WTC11 (cell line): Measurements from ENCODE around the gene SDK2. TPM values are rescaled to one million over a fixed set of nuclear protein-coding genes. Genes with fewer than 3 reads are reported as not detected.

Experiments
- ATAC-seq: fragments of 200-7000 bp; cut with Tn5 transposase; 2 replicates; pipeline ENCODE4 v1.10.0; 2021; ENCODE audit warnings: mild to moderate bottlenecking, moderate library complexity
- CTCF ChIA-PET: fragments of 300-600 bp; sonication (Branson Sonifier 250); formaldehyde crosslinking; loops from one replicate; lab custom pipeline; 2021; ENCODE audit warnings: antibody characterized with exemption; lab: Charles Lee
- POLR2A ChIA-PET: fragments of 350-600 bp; sonication (Branson Sonifier 250); formaldehyde crosslinking; loops from one replicate; lab custom pipeline; 2021; ENCODE audit warnings: antibody characterized with exemption; lab: Charles Lee
- DNase-seq: peaks from one replicate; pipeline ENCODE4 v3.0.0; 2021; ENCODE audit warnings: low spot score
- H3K27ac Mint-ChIP-seq: 2 replicates; pipeline ENCODE4 v1.8.0; 2021; ENCODE audit warnings: mixed read lengths
- H3K27me3 Mint-ChIP-seq: 2 replicates; pipeline ENCODE4 v1.8.0; 2021; ENCODE audit warnings: low read depth, mild to moderate bottlenecking, moderate library complexity, mixed read lengths
- H3K36me3 Mint-ChIP-seq: 2 replicates; pipeline ENCODE4 v1.8.0; 2021; ENCODE audit warnings: mixed read lengths
- H3K4me1 Mint-ChIP-seq: 2 replicates; pipeline ENCODE4 v1.8.0; 2022; ENCODE audit warnings: mixed read lengths
- H3K4me3 Mint-ChIP-seq: 2 replicates; pipeline ENCODE4 v1.8.0; 2021; ENCODE audit warnings: mild to moderate bottlenecking, moderate library complexity, mixed read lengths
- H3K9me3 Mint-ChIP-seq: 2 replicates; pipeline ENCODE4 v1.8.0; 2021; ENCODE audit warnings: mixed read lengths
- ATF1 ChIP-seq: sonication (generic); formaldehyde crosslinking; IDR thresholded peaks from 2 replicates; pipeline ENCODE4 v1.8.1; 2023; ENCODE audit warnings: mild to moderate bottlenecking, moderate library complexity, missing genetic modification reagents
- CBFB ChIP-seq: sonication (generic); formaldehyde crosslinking; IDR thresholded peaks from 2 replicates; pipeline ENCODE4 v1.8.1; 2022; ENCODE audit warnings: mild to moderate bottlenecking, low read depth, missing genetic modification reagents
- FOXJ3 ChIP-seq: sonication (generic); formaldehyde crosslinking; IDR thresholded peaks from 2 replicates; pipeline ENCODE4 v1.9.0; 2021; ENCODE audit warnings: missing genetic modification reagents, mild to moderate bottlenecking, borderline replicate concordance
- FOXK1 ChIP-seq: sonication (generic); formaldehyde crosslinking; IDR thresholded peaks from 2 replicates; pipeline ENCODE4 v1.8.0; 2022; ENCODE audit warnings: mild to moderate bottlenecking, moderate library complexity, missing genetic modification reagents
- MYBL2 ChIP-seq: sonication (generic); formaldehyde crosslinking; IDR thresholded peaks from 2 replicates; pipeline ENCODE4 v1.8.1; 2023; ENCODE audit warnings: mild to moderate bottlenecking, moderate library complexity, missing genetic modification reagents
- NR1H2 ChIP-seq: sonication (generic); formaldehyde crosslinking; IDR thresholded peaks from 2 replicates; pipeline ENCODE4 v1.9.0; 2021; ENCODE audit warnings: mild to moderate bottlenecking, moderate library complexity, missing genetic modification reagents
- NR2C2 ChIP-seq: sonication (generic); formaldehyde crosslinking; IDR thresholded peaks from 2 replicates; pipeline ENCODE4 v1.8.0; 2022; ENCODE audit warnings: mild to moderate bottlenecking, missing genetic modification reagents
- OVOL2 ChIP-seq: fragments of 250-450 bp; sonication (Bioruptor Pico); IDR thresholded peaks from 2 replicates; pipeline ENCODE4 v1.9.0; 2021; ENCODE audit warnings: mild to moderate bottlenecking, borderline replicate concordance
- RELA ChIP-seq: sonication (generic); formaldehyde crosslinking; IDR thresholded peaks from 2 replicates; pipeline ENCODE4 v1.8.1; 2022; ENCODE audit warnings: missing genetic modification reagents, mild to moderate bottlenecking, borderline replicate concordance
- ZNF671 ChIP-seq: fragments of 250-450 bp; sonication (Bioruptor Pico); IDR thresholded peaks from 2 replicates; pipeline ENCODE4 v1.8.0; 2021; ENCODE audit warnings: mild to moderate bottlenecking
- total RNA-seq: library from RNA; stranded (reverse); gene quantifications from 3 replicates; pipeline ENCODE4 v1.2.3, GENCODE V29; 2021
- TF ChIP-seq, protein P1 (sequence below): fragments of 200-600 bp; IDR thresholded peaks from 2 replicates; pipeline ENCODE4 v1.8.0; 2022; ENCODE audit warnings: antibody characterized with exemption
- TF ChIP-seq, protein P2 (sequence below): sonication (generic); formaldehyde crosslinking; IDR thresholded peaks from 2 replicates; pipeline ENCODE4 v1.8.0; 2023; ENCODE audit warnings: missing genetic modification reagents
- TF ChIP-seq, protein P3 (sequence below): sonication (generic); formaldehyde crosslinking; IDR thresholded peaks from 2 replicates; pipeline ENCODE4 v1.8.1; 2022; ENCODE audit warnings: low read depth, missing genetic modification reagents, borderline replicate concordance
- TF ChIP-seq, protein P4 (sequence below): sonication (generic); formaldehyde crosslinking; IDR thresholded peaks from 2 replicates; pipeline ENCODE4 v1.8.1; 2023; ENCODE audit warnings: mild to moderate bottlenecking, missing genetic modification reagents, moderate library complexity
- TF ChIP-seq, protein P5 (sequence below): sonication (generic); formaldehyde crosslinking; IDR thresholded peaks from 2 replicates; pipeline ENCODE4 v1.8.1; 2022; ENCODE audit warnings: low read depth, mild to moderate bottlenecking, moderate library complexity, missing genetic modification reagents, borderline replicate concordance
- TF ChIP-seq, protein P6 (sequence below): fragments of 250-450 bp; sonication (Bioruptor Pico); IDR thresholded peaks from 2 replicates; pipeline ENCODE4 v2.1.2; 2022; ENCODE audit warnings: mild to moderate bottlenecking, moderate library complexity
- TF ChIP-seq, protein P7 (sequence below): fragments of 250-450 bp; sonication (Bioruptor Pico); conservative IDR thresholded peaks from 2 replicates; pipeline ENCODE4 v1.9.0; 2021; ENCODE audit warnings: mild to moderate bottlenecking
- TF ChIP-seq, protein P8 (sequence below): sonication (generic); formaldehyde crosslinking; IDR thresholded peaks from 2 replicates; pipeline ENCODE4 v1.8.0; 2022; ENCODE audit warnings: missing genetic modification reagents

SDK2 gene
- total RNA-seq, 1 experiment from 2014 or later: 14.8 TPM

DNA sequence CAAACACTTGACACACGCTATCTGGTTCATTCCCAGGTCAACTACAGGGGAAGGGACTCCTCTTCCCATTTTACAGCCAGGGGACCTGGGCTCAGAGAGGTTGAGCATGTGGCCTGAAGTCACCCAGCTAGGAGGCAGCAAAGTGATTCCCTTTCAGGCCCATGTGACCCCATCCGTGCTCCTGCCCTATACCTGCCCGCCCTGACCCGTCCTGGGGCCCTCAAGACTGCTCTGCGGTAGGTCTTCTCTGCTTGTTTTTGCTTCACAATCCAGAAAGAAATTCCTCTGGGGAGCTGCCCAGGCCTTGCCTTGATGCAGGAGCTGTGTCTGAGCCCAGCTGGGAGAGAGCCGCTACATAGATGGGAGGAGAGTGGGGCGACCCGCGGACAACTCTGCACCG, 161.4 kb downstream of the SDK2 start:
- H3K36me3 Mint-ChIP-seq: peaks cover 16% of the 10 kb centered on the region
- H3K27ac Mint-ChIP-seq: no peak overlapping the region
- no peak for DNase-seq
- ChIA-PET CTCF (no interaction called here), POLR2A (no interaction called here)
- peaks cover 15% of the 10 kb centered on the region for H3K4me1 Mint-ChIP-seq
- TF ChIP-seq ZNF671 (CRISPR knock-in tag) (no peak), CBFB (no peak), RELA (CRISPR knock-in tag) (no peak), ATF1 (CRISPR knock-in tag) (no peak), NR2C2 (CRISPR knock-in tag) (no peak), FOXK1 (CRISPR knock-in tag) (no peak), MYBL2 (no peak), NR1H2 (CRISPR knock-in tag) (no peak), OVOL2 (CRISPR knock-in tag) (no peak), FOXJ3 (no peak)
- TF ChIP-seq, protein P1, sequence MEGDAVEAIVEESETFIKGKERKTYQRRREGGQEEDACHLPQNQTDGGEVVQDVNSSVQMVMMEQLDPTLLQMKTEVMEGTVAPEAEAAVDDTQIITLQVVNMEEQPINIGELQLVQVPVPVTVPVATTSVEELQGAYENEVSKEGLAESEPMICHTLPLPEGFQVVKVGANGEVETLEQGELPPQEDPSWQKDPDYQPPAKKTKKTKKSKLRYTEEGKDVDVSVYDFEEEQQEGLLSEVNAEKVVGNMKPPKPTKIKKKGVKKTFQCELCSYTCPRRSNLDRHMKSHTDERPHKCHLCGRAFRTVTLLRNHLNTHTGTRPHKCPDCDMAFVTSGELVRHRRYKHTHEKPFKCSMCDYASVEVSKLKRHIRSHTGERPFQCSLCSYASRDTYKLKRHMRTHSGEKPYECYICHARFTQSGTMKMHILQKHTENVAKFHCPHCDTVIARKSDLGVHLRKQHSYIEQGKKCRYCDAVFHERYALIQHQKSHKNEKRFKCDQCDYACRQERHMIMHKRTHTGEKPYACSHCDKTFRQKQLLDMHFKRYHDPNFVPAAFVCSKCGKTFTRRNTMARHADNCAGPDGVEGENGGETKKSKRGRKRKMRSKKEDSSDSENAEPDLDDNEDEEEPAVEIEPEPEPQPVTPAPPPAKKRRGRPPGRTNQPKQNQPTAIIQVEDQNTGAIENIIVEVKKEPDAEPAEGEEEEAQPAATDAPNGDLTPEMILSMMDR: no peak
- TF ChIP-seq, protein P2, sequence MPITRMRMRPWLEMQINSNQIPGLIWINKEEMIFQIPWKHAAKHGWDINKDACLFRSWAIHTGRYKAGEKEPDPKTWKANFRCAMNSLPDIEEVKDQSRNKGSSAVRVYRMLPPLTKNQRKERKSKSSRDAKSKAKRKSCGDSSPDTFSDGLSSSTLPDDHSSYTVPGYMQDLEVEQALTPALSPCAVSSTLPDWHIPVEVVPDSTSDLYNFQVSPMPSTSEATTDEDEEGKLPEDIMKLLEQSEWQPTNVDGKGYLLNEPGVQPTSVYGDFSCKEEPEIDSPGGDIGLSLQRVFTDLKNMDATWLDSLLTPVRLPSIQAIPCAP: no peak
- TF ChIP-seq, protein P3, sequence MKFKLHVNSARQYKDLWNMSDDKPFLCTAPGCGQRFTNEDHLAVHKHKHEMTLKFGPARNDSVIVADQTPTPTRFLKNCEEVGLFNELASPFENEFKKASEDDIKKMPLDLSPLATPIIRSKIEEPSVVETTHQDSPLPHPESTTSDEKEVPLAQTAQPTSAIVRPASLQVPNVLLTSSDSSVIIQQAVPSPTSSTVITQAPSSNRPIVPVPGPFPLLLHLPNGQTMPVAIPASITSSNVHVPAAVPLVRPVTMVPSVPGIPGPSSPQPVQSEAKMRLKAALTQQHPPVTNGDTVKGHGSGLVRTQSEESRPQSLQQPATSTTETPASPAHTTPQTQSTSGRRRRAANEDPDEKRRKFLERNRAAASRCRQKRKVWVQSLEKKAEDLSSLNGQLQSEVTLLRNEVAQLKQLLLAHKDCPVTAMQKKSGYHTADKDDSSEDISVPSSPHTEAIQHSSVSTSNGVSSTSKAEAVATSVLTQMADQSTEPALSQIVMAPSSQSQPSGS (CRISPR knock-in tag): no peak
- TF ChIP-seq, protein P4, sequence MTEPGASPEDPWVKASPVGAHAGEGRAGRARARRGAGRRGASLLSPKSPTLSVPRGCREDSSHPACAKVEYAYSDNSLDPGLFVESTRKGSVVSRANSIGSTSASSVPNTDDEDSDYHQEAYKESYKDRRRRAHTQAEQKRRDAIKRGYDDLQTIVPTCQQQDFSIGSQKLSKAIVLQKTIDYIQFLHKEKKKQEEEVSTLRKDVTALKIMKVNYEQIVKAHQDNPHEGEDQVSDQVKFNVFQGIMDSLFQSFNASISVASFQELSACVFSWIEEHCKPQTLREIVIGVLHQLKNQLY (CRISPR knock-in tag): no peak
- TF ChIP-seq, protein P5, sequence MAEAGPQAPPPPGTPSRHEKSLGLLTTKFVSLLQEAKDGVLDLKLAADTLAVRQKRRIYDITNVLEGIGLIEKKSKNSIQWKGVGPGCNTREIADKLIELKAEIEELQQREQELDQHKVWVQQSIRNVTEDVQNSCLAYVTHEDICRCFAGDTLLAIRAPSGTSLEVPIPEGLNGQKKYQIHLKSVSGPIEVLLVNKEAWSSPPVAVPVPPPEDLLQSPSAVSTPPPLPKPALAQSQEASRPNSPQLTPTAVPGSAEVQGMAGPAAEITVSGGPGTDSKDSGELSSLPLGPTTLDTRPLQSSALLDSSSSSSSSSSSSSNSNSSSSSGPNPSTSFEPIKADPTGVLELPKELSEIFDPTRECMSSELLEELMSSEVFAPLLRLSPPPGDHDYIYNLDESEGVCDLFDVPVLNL (CRISPR knock-in tag): no peak
- TF ChIP-seq, protein P6, sequence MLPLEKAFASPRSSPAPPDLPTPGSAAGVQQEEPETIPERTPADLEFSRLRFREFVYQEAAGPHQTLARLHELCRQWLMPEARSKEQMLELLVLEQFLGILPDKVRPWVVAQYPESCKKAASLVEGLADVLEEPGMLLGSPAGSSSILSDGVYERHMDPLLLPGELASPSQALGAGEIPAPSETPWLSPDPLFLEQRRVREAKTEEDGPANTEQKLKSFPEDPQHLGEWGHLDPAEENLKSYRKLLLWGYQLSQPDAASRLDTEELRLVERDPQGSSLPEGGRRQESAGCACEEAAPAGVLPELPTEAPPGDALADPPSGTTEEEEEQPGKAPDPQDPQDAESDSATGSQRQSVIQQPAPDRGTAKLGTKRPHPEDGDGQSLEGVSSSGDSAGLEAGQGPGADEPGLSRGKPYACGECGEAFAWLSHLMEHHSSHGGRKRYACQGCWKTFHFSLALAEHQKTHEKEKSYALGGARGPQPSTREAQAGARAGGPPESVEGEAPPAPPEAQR (CRISPR knock-in tag): no peak
- TF ChIP-seq, protein P7, sequence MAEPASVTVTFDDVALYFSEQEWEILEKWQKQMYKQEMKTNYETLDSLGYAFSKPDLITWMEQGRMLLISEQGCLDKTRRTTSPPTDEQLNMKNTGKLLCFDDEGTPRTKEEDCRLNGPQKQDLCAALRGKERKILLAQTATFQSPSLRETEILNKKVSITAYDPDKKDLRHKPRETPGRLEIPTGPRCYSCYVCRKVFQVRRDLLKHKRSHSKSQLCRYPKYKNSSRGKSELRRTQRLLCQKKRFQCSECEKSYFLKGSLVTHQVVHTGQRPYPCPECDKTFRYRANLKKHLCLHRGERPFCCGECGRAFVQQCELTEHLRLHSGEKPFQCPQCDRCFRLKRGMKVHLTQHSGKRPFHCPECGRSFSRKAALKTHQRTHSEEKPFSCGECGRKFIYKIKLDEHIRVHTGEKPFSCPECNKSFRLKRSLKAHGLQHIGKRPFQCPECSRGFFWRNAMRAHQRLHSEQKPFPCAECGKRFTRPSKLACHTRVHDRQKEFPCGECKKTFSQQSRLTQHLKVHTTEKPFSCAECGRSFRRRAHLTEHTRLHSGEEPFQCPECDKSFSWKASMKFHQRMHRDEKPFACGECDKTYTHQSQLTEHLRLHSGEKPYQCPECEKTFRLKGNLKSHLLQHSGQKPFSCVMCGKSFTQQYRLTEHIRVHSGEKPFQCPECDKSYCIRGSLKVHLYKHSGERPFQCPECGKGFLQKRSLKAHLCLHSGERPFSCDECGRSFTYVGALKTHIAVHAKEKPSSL: no peak
- TF ChIP-seq, protein P8, sequence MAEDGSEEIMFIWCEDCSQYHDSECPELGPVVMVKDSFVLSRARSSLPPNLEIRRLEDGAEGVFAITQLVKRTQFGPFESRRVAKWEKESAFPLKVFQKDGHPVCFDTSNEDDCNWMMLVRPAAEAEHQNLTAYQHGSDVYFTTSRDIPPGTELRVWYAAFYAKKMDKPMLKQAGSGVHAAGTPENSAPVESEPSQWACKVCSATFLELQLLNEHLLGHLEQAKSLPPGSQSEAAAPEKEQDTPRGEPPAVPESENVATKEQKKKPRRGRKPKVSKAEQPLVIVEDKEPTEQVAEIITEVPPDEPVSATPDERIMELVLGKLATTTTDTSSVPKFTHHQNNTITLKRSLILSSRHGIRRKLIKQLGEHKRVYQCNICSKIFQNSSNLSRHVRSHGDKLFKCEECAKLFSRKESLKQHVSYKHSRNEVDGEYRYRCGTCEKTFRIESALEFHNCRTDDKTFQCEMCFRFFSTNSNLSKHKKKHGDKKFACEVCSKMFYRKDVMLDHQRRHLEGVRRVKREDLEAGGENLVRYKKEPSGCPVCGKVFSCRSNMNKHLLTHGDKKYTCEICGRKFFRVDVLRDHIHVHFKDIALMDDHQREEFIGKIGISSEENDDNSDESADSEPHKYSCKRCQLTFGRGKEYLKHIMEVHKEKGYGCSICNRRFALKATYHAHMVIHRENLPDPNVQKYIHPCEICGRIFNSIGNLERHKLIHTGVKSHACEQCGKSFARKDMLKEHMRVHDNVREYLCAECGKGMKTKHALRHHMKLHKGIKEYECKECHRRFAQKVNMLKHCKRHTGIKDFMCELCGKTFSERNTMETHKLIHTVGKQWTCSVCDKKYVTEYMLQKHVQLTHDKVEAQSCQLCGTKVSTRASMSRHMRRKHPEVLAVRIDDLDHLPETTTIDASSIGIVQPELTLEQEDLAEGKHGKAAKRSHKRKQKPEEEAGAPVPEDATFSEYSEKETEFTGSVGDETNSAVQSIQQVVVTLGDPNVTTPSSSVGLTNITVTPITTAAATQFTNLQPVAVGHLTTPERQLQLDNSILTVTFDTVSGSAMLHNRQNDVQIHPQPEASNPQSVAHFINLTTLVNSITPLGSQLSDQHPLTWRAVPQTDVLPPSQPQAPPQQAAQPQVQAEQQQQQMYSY (CRISPR knock-in tag): no peak
- peaks cover 3% of the 10 kb centered on the region; the same call in 1 of the 2 replicates for H3K27me3 Mint-ChIP-seq
- no peak overlapping the region for H3K4me3 Mint-ChIP-seq
- no peak for ATAC-seq
- peaks cover 18% of the 10 kb centered on the region for H3K9me3 Mint-ChIP-seq
